Gastroesophageal sphincter (tissue), 3 donors: ENCODE data around the gene ARHGAP21.

Source experiments
- EP300 ChIP-seq: sonication (generic); formaldehyde crosslinking; IDR thresholded peaks from one replicate; pipeline ENCODE4 v1.6.1; 2017; ENCODE audit warnings: antibody characterized with exemption, mild to moderate bottlenecking
- POLR2AphosphoS5 ChIP-seq: sonication (generic); formaldehyde crosslinking; IDR thresholded peaks from one replicate; pipeline ENCODE4 v1.6.1; 2017; ENCODE audit warnings: antibody characterized with exemption
- TF ChIP-seq, protein P1 (sequence below), 4 experiments: fragments of 200-600 bp in 2 of 4; fragments of 450-650 bp in 2 of 4; sonication (generic) in 1 of 4; IDR thresholded peaks; one replicate each; pipeline ENCODE4 v1.5.1; 2017 to 2019; ENCODE audit warnings: antibody characterized with exemption in 4 of 4, mild to moderate bottlenecking in 2 of 4, moderate library complexity in 2 of 4

DNA sequence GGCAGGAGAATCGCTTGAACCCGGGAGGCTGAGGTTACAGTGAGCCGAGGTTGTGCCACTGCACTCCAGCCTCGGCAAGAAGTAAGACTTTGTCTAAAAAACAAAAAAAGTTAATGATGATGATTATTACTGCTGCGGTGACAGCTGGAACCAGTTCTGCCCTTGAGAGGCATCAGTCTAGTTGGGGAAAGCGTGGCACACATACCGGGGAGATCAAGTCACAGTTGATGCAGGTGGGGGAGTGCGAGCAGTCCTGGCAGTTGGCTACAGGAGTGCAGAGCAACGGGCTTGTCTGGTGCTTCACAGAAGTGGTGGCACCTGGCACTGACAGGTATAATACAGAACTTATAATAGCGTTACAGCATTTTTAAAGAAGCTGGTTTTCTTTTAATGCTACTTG lies 173.0 kb downstream of the ARHGAP21 start:
- TF ChIP-seq EP300, result no peak
- TF ChIP-seq, protein P1, sequence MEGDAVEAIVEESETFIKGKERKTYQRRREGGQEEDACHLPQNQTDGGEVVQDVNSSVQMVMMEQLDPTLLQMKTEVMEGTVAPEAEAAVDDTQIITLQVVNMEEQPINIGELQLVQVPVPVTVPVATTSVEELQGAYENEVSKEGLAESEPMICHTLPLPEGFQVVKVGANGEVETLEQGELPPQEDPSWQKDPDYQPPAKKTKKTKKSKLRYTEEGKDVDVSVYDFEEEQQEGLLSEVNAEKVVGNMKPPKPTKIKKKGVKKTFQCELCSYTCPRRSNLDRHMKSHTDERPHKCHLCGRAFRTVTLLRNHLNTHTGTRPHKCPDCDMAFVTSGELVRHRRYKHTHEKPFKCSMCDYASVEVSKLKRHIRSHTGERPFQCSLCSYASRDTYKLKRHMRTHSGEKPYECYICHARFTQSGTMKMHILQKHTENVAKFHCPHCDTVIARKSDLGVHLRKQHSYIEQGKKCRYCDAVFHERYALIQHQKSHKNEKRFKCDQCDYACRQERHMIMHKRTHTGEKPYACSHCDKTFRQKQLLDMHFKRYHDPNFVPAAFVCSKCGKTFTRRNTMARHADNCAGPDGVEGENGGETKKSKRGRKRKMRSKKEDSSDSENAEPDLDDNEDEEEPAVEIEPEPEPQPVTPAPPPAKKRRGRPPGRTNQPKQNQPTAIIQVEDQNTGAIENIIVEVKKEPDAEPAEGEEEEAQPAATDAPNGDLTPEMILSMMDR (IDR thresholded peaks at IDR 0.05), result no peak
- TF ChIP-seq POLR2AphosphoS5, result no peak
